Measurements from ENCODE around the gene LYST.
"Not testable (repeated sequence)": the region's sequence is repeated elsewhere in the genome, so short reads cannot be mapped to it uniquely, and the experiment has no call there.

The LYST gene

GRCh38 chr1:235859789-235860188, 6.9 kb downstream of the LYST start:
- Histone ChIP-seq H3K9ac (ENCODE audit: low read length in 2 of 2) (no peak overlapping the region), H3K27me3 (ENCODE audit: control insufficient read depth in 1 of 2, insufficient read depth in 2 of 2, low read length in 2 of 2) (no peaks in the 10 kb centered on the region), H3K36me3 (ENCODE audit: control insufficient read depth in 2 of 2, insufficient read depth in 2 of 2, low read length in 2 of 2) (no peaks in the 10 kb centered on the region), H3K27ac (ENCODE audit: low read length) (no peak overlapping the region), H3K9me3 (ENCODE audit: control insufficient read depth in 2 of 2, low read length in 2 of 2) (no peaks in the 10 kb centered on the region), H3K4me3 (ENCODE audit: low read length in 2 of 2) (no peak overlapping the region), H3K4me1 (ENCODE audit: control insufficient read depth, insufficient read depth, low read length) (peaks cover 5% of the 10 kb centered on the region)

- Histone ChIP-seq H3K36me3 (ENCODE audit: control insufficient read depth in 2 of 2, insufficient read depth in 2 of 2, low read length in 2 of 2) (no peaks in the 10 kb centered on the region), H3K4me3 (ENCODE audit: low read length in 2 of 2) (no peak overlapping the region), H3K27ac (ENCODE audit: low read length) (no peak overlapping the region), H3K9ac (ENCODE audit: low read length in 2 of 2) (no peak overlapping the region), H3K4me1 (ENCODE audit: control insufficient read depth, insufficient read depth, low read length) (no peaks in the 10 kb centered on the region), H3K9me3 (ENCODE audit: control insufficient read depth in 2 of 2, low read length in 2 of 2) (no peaks in the 10 kb centered on the region), H3K27me3 (ENCODE audit: control insufficient read depth in 1 of 2, insufficient read depth in 2 of 2, low read length in 2 of 2) (no peaks in the 10 kb centered on the region)
Measured at GRCh38 chr1:235858766-235859165, 7.9 kb downstream of the LYST start.

- no peak overlapping the region for H3K4me3 ChIP-seq (ENCODE audit: low read length in 2 of 2)
- no peaks in the 10 kb centered on the region for H3K36me3 ChIP-seq (ENCODE audit: control insufficient read depth in 2 of 2, insufficient read depth in 2 of 2, low read length in 2 of 2)
- H3K9ac ChIP-seq (ENCODE audit: low read length in 2 of 2), result no peak overlapping the region
- H3K27me3 ChIP-seq (ENCODE audit: control insufficient read depth in 1 of 2, insufficient read depth in 2 of 2, low read length in 2 of 2), result no peaks in the 10 kb centered on the region
- no peaks in the 10 kb centered on the region for H3K9me3 ChIP-seq (ENCODE audit: control insufficient read depth in 2 of 2, low read length in 2 of 2)
- no peaks in the 10 kb centered on the region for H3K4me1 ChIP-seq (ENCODE audit: control insufficient read depth, insufficient read depth, low read length)
- no peak overlapping the region for H3K27ac ChIP-seq (ENCODE audit: low read length)
Measured at GRCh38 chr1:235857756-235858155, 8.9 kb downstream of the LYST start.

- H3K4me3 ChIP-seq (ENCODE audit: low read length in 2 of 2), result no peak overlapping the region
- no peaks in the 10 kb centered on the region for H3K36me3 ChIP-seq (ENCODE audit: control insufficient read depth in 2 of 2, insufficient read depth in 2 of 2, low read length in 2 of 2)
- H3K27ac ChIP-seq (ENCODE audit: low read length), result no peak overlapping the region
- no peaks in the 10 kb centered on the region for H3K4me1 ChIP-seq (ENCODE audit: control insufficient read depth, insufficient read depth, low read length)
- no peaks in the 10 kb centered on the region for H3K9me3 ChIP-seq (ENCODE audit: control insufficient read depth in 2 of 2, low read length in 2 of 2)
- no peaks in the 10 kb centered on the region for H3K27me3 ChIP-seq (ENCODE audit: control insufficient read depth in 1 of 2, insufficient read depth in 2 of 2, low read length in 2 of 2)
- no peak overlapping the region for H3K9ac ChIP-seq (ENCODE audit: low read length in 2 of 2)
Measured at GRCh38 chr1:235855811-235856429, 10.8 kb downstream of the LYST start.

- H3K9me3 ChIP-seq (ENCODE audit: control insufficient read depth in 2 of 2, low read length in 2 of 2), result no peaks in the 10 kb centered on the region
- no peak overlapping the region for H3K4me3 ChIP-seq (ENCODE audit: low read length in 2 of 2)
- H3K36me3 ChIP-seq (ENCODE audit: control insufficient read depth in 2 of 2, insufficient read depth in 2 of 2, low read length in 2 of 2), result no peaks in the 10 kb centered on the region
- no peaks in the 10 kb centered on the region for H3K27me3 ChIP-seq (ENCODE audit: control insufficient read depth in 1 of 2, insufficient read depth in 2 of 2, low read length in 2 of 2)
- H3K9ac ChIP-seq (ENCODE audit: low read length in 2 of 2), result no peak overlapping the region
- no peak overlapping the region for H3K27ac ChIP-seq (ENCODE audit: low read length)
- no peaks in the 10 kb centered on the region for H3K4me1 ChIP-seq (ENCODE audit: control insufficient read depth, insufficient read depth, low read length)
Measured at GRCh38 chr1:235854347-235854746, 12.4 kb downstream of the LYST start.

GRCh38 chr1:235853653-235854052, 13.1 kb downstream of the LYST start:
- Histone ChIP-seq H3K27me3 (ENCODE audit: control insufficient read depth in 1 of 2, insufficient read depth in 2 of 2, low read length in 2 of 2) (no peaks in the 10 kb centered on the region), H3K36me3 (ENCODE audit: control insufficient read depth in 2 of 2, insufficient read depth in 2 of 2, low read length in 2 of 2) (no peaks in the 10 kb centered on the region), H3K4me1 (ENCODE audit: control insufficient read depth, insufficient read depth, low read length) (no peaks in the 10 kb centered on the region), H3K27ac (ENCODE audit: low read length) (no peak overlapping the region), H3K9ac (ENCODE audit: low read length in 2 of 2) (no peak overlapping the region), H3K9me3 (ENCODE audit: control insufficient read depth in 2 of 2, low read length in 2 of 2) (no peaks in the 10 kb centered on the region), H3K4me3 (ENCODE audit: low read length in 2 of 2) (no peak overlapping the region)

- Histone ChIP-seq H3K36me3 (ENCODE audit: control insufficient read depth in 2 of 2, insufficient read depth in 2 of 2, low read length in 2 of 2) (no peaks in the 10 kb centered on the region), H3K27ac (ENCODE audit: low read length) (no peak overlapping the region), H3K9me3 (ENCODE audit: control insufficient read depth in 2 of 2, low read length in 2 of 2) (no peaks in the 10 kb centered on the region), H3K27me3 (ENCODE audit: control insufficient read depth in 1 of 2, insufficient read depth in 2 of 2, low read length in 2 of 2) (no peaks in the 10 kb centered on the region), H3K4me3 (ENCODE audit: low read length in 2 of 2) (no peak overlapping the region), H3K4me1 (ENCODE audit: control insufficient read depth, insufficient read depth, low read length) (no peaks in the 10 kb centered on the region), H3K9ac (ENCODE audit: low read length in 2 of 2) (no peak overlapping the region)
Measured at GRCh38 chr1:235852887-235853286, 13.8 kb downstream of the LYST start.

- no peak overlapping the region for H3K9ac ChIP-seq (ENCODE audit: low read length in 2 of 2)
- H3K27ac ChIP-seq (ENCODE audit: low read length), result no peak overlapping the region
- H3K4me3 ChIP-seq (ENCODE audit: low read length in 2 of 2), result no peak overlapping the region
- no peaks in the 10 kb centered on the region for H3K9me3 ChIP-seq (ENCODE audit: control insufficient read depth in 2 of 2, low read length in 2 of 2)
- H3K36me3 ChIP-seq (ENCODE audit: control insufficient read depth in 2 of 2, insufficient read depth in 2 of 2, low read length in 2 of 2), result no peaks in the 10 kb centered on the region
- H3K4me1 ChIP-seq (ENCODE audit: control insufficient read depth, insufficient read depth, low read length), result no peaks in the 10 kb centered on the region
- no peaks in the 10 kb centered on the region for H3K27me3 ChIP-seq (ENCODE audit: control insufficient read depth in 1 of 2, insufficient read depth in 2 of 2, low read length in 2 of 2)
Measured at GRCh38 chr1:235851939-235852338, 14.8 kb downstream of the LYST start.

- not testable (repeated sequence) for H3K27ac ChIP-seq (ENCODE audit: low read length); H3K9me3 ChIP-seq (ENCODE audit: control insufficient read depth in 2 of 2, low read length in 2 of 2); H3K27me3 ChIP-seq (ENCODE audit: control insufficient read depth in 1 of 2, insufficient read depth in 2 of 2, low read length in 2 of 2); H3K36me3 ChIP-seq (ENCODE audit: control insufficient read depth in 2 of 2, insufficient read depth in 2 of 2, low read length in 2 of 2); H3K4me1 ChIP-seq (ENCODE audit: control insufficient read depth, insufficient read depth, low read length); H3K9ac ChIP-seq (ENCODE audit: low read length in 2 of 2); H3K4me3 ChIP-seq (ENCODE audit: low read length in 2 of 2)
Measured at GRCh38 chr1:235848251-235848650, 18.5 kb downstream of the LYST start.

GRCh38 chr1:235845656-235846107, 21.0 kb downstream of the LYST start:
- not testable (repeated sequence) for H3K4me3 ChIP-seq (ENCODE audit: low read length in 2 of 2)

GRCh38 chr1:235844776-235845175, 21.9 kb downstream of the LYST start:
- Histone ChIP-seq H3K4me3 (ENCODE audit: low read length in 2 of 2) (no peak overlapping the region), H3K9me3 (ENCODE audit: control insufficient read depth in 2 of 2, low read length in 2 of 2) (no peaks in the 10 kb centered on the region), H3K9ac (ENCODE audit: low read length in 2 of 2) (no peak overlapping the region), H3K36me3 (ENCODE audit: control insufficient read depth in 2 of 2, insufficient read depth in 2 of 2, low read length in 2 of 2) (no peaks in the 10 kb centered on the region), H3K27ac (ENCODE audit: low read length) (no peak overlapping the region), H3K27me3 (ENCODE audit: control insufficient read depth in 1 of 2, insufficient read depth in 2 of 2, low read length in 2 of 2) (no peaks in the 10 kb centered on the region), H3K4me1 (ENCODE audit: control insufficient read depth, insufficient read depth, low read length) (no peaks in the 10 kb centered on the region)

More at GRCh38 chr1:235845656-235846107, 21.0 kb downstream of the LYST start:
- H3K9me3 ChIP-seq (ENCODE audit: control insufficient read depth in 2 of 2, low read length in 2 of 2); H3K27ac ChIP-seq (ENCODE audit: low read length); H3K9ac ChIP-seq (ENCODE audit: low read length in 2 of 2); H3K27me3 ChIP-seq (ENCODE audit: control insufficient read depth in 1 of 2, insufficient read depth in 2 of 2, low read length in 2 of 2); H3K36me3 ChIP-seq (ENCODE audit: control insufficient read depth in 2 of 2, insufficient read depth in 2 of 2, low read length in 2 of 2); H3K4me1 ChIP-seq (ENCODE audit: control insufficient read depth, insufficient read depth, low read length): not testable (repeated sequence)
